NCI-H446 (cell line): Measurements from ENCODE around the gene LCE1C.

Experiments
- DNase-seq, 2 experiments: peaks; one replicate each; lab custom pipeline; 2025; lab: John Stamatoyannopoulos, UW

Gene LCE1C

DNA sequence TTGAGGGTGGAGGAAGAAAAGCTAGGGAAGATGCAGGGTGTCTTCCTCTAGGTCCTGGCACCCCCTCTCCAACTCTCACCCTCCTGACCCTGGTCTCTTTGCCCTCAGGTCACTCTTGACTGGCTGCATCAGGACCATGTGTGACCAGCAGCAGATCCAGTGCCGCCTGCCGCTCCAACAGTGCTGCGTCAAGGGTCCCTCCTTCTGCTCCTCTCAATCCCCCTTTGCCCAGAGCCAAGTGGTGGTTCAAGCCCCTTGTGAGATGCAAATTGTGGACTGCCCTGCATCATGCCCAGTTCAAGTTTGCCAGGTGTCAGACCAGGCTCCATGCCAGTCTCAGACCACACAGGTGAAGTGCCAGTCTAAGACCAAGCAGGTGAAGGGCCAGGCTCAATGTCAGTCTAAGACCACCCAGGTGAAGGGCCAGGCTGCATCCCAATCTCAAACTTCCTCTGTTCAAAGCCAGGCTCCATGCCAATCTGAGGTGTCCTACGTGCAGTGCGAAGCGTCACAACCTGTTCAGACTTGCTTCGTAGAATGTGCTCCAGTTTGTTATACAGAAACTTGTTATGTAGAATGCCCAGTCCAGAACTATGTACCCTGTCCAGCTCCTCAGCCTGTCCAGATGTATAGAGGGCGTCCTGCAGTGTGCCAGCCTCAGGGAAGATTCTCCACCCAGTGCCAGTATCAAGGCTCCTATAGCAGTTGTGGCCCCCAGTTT lies 46.8 kb downstream of the LCE1C start:
- DNase-seq, result no peak

DNA sequence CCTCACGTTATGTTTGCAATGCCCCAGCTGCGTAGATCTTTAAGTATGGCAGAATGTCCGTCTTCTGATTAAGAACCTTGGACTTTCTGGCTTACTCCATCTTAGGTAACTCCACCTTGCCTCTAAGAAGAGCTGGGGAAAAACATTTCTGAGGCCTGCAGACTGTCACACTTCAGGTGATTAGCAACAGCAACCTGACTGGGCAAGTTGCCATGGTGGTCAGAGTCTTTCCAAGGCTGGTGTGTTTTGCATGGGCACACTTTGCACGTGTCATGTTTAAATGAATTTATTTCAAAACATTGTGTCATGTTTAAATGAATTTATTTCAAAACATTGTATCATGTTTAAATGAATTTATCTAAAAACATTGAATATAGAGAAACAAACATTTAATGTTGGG lies 47.8 kb downstream of the LCE1C start:
- no peak for DNase-seq

DNA sequence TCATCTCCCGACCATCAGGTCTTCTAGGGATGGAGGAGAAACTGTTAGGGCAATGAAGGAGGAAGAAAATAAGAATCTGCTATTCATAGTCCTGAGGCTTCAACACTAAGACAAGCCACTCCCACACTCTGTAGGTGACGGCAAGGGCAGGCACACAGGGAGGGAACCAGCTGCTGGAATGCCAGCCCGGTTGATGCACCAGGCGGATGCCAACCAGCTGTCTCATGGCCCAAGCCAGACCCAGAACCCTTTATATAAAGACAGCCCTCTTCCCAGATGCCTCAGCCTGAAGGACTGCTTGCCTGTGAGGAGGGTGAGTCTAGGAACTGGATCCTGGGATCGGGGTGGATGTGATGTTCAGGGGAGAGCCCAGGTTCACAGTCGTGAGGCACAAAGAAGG lies 48.7 kb downstream of the LCE1C start, which contains the start of gene KPRP:
TSS of gene KPRP (plus strand) at position 279 of the 400 bp plus-strand sequence. CDS start 1,564 bp downstream, outside the sequence.
- DNase-seq, result no peak

DNA sequence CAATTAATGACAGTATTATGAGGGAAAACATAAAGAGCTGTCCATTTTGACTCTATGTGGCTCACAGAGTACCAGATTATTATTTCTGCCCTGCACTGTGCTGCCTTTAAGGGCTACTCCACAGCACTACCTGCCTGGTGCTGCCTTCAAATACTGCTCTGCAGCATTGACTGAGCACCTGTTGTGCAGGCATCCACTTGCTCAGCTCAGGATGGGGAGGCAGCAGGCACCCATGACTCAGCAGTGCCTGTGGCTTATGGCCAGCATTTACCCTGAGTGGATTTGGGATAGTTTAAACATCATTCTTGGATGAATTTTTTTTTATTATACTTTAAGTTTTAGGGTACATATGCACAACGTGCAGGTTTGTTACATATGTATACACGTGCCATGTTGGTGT lies 49.6 kb downstream of the LCE1C start:
- no peak for DNase-seq
